CD14-positive monocyte (primary cell): ENCODE results near the gene CECR2. TPM values are rescaled to one million over a fixed set of nuclear protein-coding genes. Genes with fewer than 3 reads are reported as not detected.

Experiments
- DNase-seq, 3 donors: peaks; one replicate each; pipeline ENCODE4 v3.0.0-alpha.2; 2011 to 2022
- H2AFZ ChIP-seq: 2 replicates; pipeline ENCODE4 v1.6.0; 2012; ENCODE audit warnings: mild to moderate bottlenecking, low read depth, low read length, inconsistent platforms; ENCODE audit not compliant: insufficient read depth, poor library complexity, severe bottlenecking
- H3K27ac ChIP-seq, 2 donors: 1 replicate in 1 of 2; 2 replicates in 1 of 2; pipeline ENCODE4 v1.5.1; 2012 to 2013; ENCODE audit warnings: low read length in 2 of 2, control low read depth in 1 of 2, inconsistent platforms in 1 of 2, low read depth in 1 of 2, mild to moderate bottlenecking in 1 of 2
- H3K27me3 ChIP-seq, 2 donors: one replicate each; pipeline versions ENCODE4 v1.6.0 to v1.6.1; 2011 to 2013; ENCODE audit warnings: low read length in 2 of 2; ENCODE audit not compliant: control insufficient read depth in 2 of 2, insufficient read depth in 2 of 2
- H3K36me3 ChIP-seq, 2 donors: replicated peaks in 1 of 2; 1 replicate in 1 of 2; 2 replicates in 1 of 2; pipeline versions ENCODE4 v1.5.1 to v1.6.1; 2012 to 2013; ENCODE audit warnings: low read length in 2 of 2, control low read depth in 1 of 2, inconsistent platforms in 1 of 2, mild to moderate bottlenecking in 1 of 2; ENCODE audit not compliant: insufficient read depth in 2 of 2, control insufficient read depth in 1 of 2
- H3K4me1 ChIP-seq, 2 donors: 1 replicate in 1 of 2; 2 replicates in 1 of 2; pipeline versions ENCODE4 v1.5.1 to v1.6.1; 2012 to 2013; ENCODE audit warnings: low read length in 2 of 2, control low read depth in 1 of 2, inconsistent platforms in 1 of 2, mild to moderate bottlenecking in 1 of 2, moderate library complexity in 1 of 2; ENCODE audit not compliant: insufficient read depth in 2 of 2, control insufficient read depth in 1 of 2
- H3K4me2 ChIP-seq: replicated peaks from 2 replicates; pipeline ENCODE3; 2012; ENCODE audit warnings: low read length, moderate library complexity, mild to moderate bottlenecking; ENCODE audit not compliant: poor library complexity, severe bottlenecking; ENCODE audit errors: extremely low read depth
- H3K4me3 ChIP-seq, 3 experiments: fragments of 200-600 bp in 1 of 3; sonication (generic) in 1 of 3; replicated peaks in 1 of 3; 1 replicate in 2 of 3; 2 replicates in 1 of 3; pipeline ENCODE4 v1.5.1; 2011 to 2013; ENCODE audit warnings: low read length in 3 of 3, mild to moderate bottlenecking in 3 of 3, control low read depth in 2 of 3, low read depth in 2 of 3, inconsistent platforms in 1 of 3, moderate library complexity in 1 of 3
- H3K79me2 ChIP-seq: 2 replicates; pipeline ENCODE4 v1.6.0; 2012; ENCODE audit warnings: mild to moderate bottlenecking, control low read depth, inconsistent platforms, low read length, moderate library complexity; ENCODE audit not compliant: insufficient read depth
- H3K9ac ChIP-seq: 2 replicates; pipeline ENCODE4 v1.6.0; 2017; ENCODE audit warnings: low read length, mild to moderate bottlenecking; ENCODE audit not compliant: insufficient read depth, poor library complexity, severe bottlenecking
- H3K9me3 ChIP-seq, 2 donors: replicated peaks in 1 of 2; 1 replicate in 1 of 2; 2 replicates in 1 of 2; pipeline versions ENCODE4 v1.5.1 to v1.6.1; 2012 to 2013; ENCODE audit warnings: low read length in 2 of 2, control low read depth in 1 of 2; ENCODE audit not compliant: control insufficient read depth in 1 of 2, insufficient read depth in 1 of 2
- H4K20me1 ChIP-seq: 2 replicates; pipeline ENCODE4 v1.6.0; 2012; ENCODE audit warnings: mild to moderate bottlenecking, low read length, control low read depth, moderate library complexity; ENCODE audit not compliant: insufficient read depth
- H3K27ac Mint-ChIP-seq, 7 donors: one replicate each; pipeline ENCODE4 v1.8.0; 2020; ENCODE audit warnings: mild to moderate bottlenecking in 7 of 7, mixed read lengths in 7 of 7, moderate library complexity in 6 of 7, inconsistent platforms in 2 of 7
- H3K27me3 Mint-ChIP-seq, 3 donors: one replicate each; pipeline ENCODE4 v1.8.0; 2021 to 2022; ENCODE audit warnings: low read depth in 3 of 3, mild to moderate bottlenecking in 3 of 3, mixed read lengths in 3 of 3, moderate library complexity in 3 of 3, inconsistent platforms in 1 of 3
- H3K36me3 Mint-ChIP-seq, 2 donors: one replicate each; pipeline ENCODE4 v1.8.0; 2020; ENCODE audit warnings: mixed read lengths in 2 of 2, inconsistent platforms in 1 of 2, mild to moderate bottlenecking in 1 of 2
- H3K4me1 Mint-ChIP-seq: one replicate; pipeline ENCODE4 v1.8.0; 2020; ENCODE audit warnings: mild to moderate bottlenecking, mixed read lengths
- H3K4me3 Mint-ChIP-seq, 2 donors: one replicate each; pipeline ENCODE4 v1.8.0; 2020; ENCODE audit warnings: mild to moderate bottlenecking in 2 of 2, mixed read lengths in 2 of 2, moderate library complexity in 1 of 2
- H3K9me3 Mint-ChIP-seq, 7 donors: one replicate each; pipeline ENCODE4 v1.8.0; 2020 to 2022; ENCODE audit warnings: mixed read lengths in 7 of 7, mild to moderate bottlenecking in 6 of 7, moderate library complexity in 6 of 7, inconsistent platforms in 2 of 7
- CTCF ChIP-seq: fragments of 200-600 bp; IDR thresholded peaks from one replicate; pipeline ENCODE4 v1.8.0; 2022; ENCODE audit warnings: antibody characterized with exemption, mild to moderate bottlenecking
- WGBS: methylation state at CpG from one replicate; pipeline ENCODE4 v1.1.5; 2013; ENCODE audit warnings: missing lambda C conversion rate; ENCODE audit not compliant: insufficient coverage; 5-methylcytosine and 5-hydroxymethylcytosine counted together
- intact Hi-C, 2 donors: fragments of 100-400 bp; cut with micrococcal nuclease; formaldehyde crosslinking; loops; one replicate each; pipeline versions ENCODE4 v1.15.0 to v1.15.1; 2023
- polyA plus RNA-seq, 3 donors: library from polyadenylated mRNA; depleted of rRNA in 1 of 3; unstranded in 2 of 3; stranded (reverse) in 1 of 3; fragments of 300-500 nt in 2 of 3; fragments of >200 nt in 1 of 3; fragmentation: Illumina TruSeq in 2 of 3; gene quantifications; 1 replicate in 2 of 3; 2 replicates in 1 of 3; pipeline ENCODE4 v1.2.3, GENCODE V29; 2012 to 2021

CECR2 gene
- polyA plus RNA-seq, 3 donors, result 0.02 to 0.29 (median 0.24) TPM

GRCh38 chr22:17598318-17598717, 229.1 kb downstream of the CECR2 start:
- no peaks in the 10 kb centered on the region for H3K4me1 Mint-ChIP-seq
- H3K27ac Mint-ChIP-seq, result no peak overlapping the region
- no peak overlapping the region for H3K9ac ChIP-seq
- H3K27me3 Mint-ChIP-seq, result no peaks in the 10 kb centered on the region
- no peak overlapping the region for H3K4me2 ChIP-seq
- peaks cover 40% of the 10 kb centered on the region for H4K20me1 ChIP-seq
- no peak for DNase-seq
- H3K9me3 Mint-ChIP-seq, result no peaks in the 10 kb centered on the region
- WGBS, result 97% methylated on average over 4 of the region's 4 CpGs
- no peaks in the 10 kb centered on the region for H3K27me3 ChIP-seq
- H3K4me3 ChIP-seq, result no peak overlapping the region
- no peak overlapping the region for H2AFZ ChIP-seq
- H3K9me3 ChIP-seq, result no peaks in the 10 kb centered on the region
- H3K79me2 ChIP-seq, result peaks cover 20% of the 10 kb centered on the region
- no peaks in the 10 kb centered on the region for H3K4me1 ChIP-seq
- no peak overlapping the region for H3K27ac ChIP-seq
- intact Hi-C loops, result no loop called here
- H3K36me3 ChIP-seq, result peaks cover 81 to 98% of the 10 kb centered on the region in 2 donors
- H3K4me3 Mint-ChIP-seq, result no peak overlapping the region
- H3K36me3 Mint-ChIP-seq, result peaks cover 81 to 98% of the 10 kb centered on the region in 2 donors
- no peak for TF ChIP-seq CTCF

GRCh38 chr22:17601031-17601430, 231.8 kb downstream of the CECR2 start:
- whole genome bisulfite sequencing, result 86% methylated on average over 2 of the region's 3 CpGs
- Histone ChIP-seq H3K4me3 (no peak overlapping the region), H3K79me2 (peaks cover 45% of the 10 kb centered on the region), H3K9me3 (no peaks in the 10 kb centered on the region), H3K27ac (no peak overlapping the region), H3K27me3 (no peaks in the 10 kb centered on the region), H2AFZ (no peak overlapping the region), H4K20me1 (peaks cover 63% of the 10 kb centered on the region), H3K9ac (no peak overlapping the region), H3K4me1 (no peaks in the 10 kb centered on the region), H3K4me2 (no peak overlapping the region), H3K36me3 (peaks cover 67 to 99% of the 10 kb centered on the region in 2 donors)
- DNase-seq, result no peak
- Mint-ChIP-seq H3K4me1 (no peaks in the 10 kb centered on the region), H3K36me3 (peaks cover 69 to 76% of the 10 kb centered on the region in 2 donors), H3K4me3 (no peak overlapping the region), H3K9me3 (no peaks in the 10 kb centered on the region), H3K27ac (peak overlapping the region in 4 of 7 donors; percentile 6 to 64 (median 42)), H3K27me3 (no peaks in the 10 kb centered on the region)
- intact Hi-C loops, result no loop called here
- no peak for TF ChIP-seq CTCF
